ENCODE data around the gene DHRS7.
A peak's percentile ranks its signal among the peaks of the same experiment; 100 is the strongest.

Gene DHRS7

DNA sequence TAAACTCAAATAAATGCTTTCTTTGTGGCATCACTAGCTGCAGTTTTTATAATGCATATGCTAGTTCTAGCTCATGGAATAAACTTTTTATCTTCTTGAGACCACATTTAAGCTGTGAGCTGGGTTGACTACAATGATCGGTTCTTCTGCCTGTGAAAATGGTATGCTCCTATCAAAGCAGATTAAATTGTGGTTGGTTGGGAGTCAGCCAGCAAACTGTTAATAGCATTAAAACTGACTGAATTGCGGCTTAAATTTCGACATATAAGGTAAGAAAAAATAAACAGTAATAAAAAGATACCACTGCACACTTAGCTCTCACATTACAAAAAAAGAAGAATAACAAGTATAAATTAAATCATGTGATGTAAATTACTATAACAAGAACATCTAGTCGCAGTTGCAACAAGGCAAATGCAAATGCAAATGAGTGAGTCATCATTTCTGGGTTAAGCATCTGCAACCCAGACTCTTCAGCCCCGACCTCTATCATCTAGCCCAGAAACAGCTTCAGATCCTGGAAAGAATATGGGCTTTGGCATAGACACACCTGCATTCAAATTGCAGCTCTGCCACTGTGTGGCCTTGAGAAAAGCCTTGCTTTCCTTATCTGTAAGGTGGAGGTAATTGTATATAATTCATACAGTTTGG, 19.8 kb upstream of the DHRS7 start:
- DNase-seq, result no peak

DNA sequence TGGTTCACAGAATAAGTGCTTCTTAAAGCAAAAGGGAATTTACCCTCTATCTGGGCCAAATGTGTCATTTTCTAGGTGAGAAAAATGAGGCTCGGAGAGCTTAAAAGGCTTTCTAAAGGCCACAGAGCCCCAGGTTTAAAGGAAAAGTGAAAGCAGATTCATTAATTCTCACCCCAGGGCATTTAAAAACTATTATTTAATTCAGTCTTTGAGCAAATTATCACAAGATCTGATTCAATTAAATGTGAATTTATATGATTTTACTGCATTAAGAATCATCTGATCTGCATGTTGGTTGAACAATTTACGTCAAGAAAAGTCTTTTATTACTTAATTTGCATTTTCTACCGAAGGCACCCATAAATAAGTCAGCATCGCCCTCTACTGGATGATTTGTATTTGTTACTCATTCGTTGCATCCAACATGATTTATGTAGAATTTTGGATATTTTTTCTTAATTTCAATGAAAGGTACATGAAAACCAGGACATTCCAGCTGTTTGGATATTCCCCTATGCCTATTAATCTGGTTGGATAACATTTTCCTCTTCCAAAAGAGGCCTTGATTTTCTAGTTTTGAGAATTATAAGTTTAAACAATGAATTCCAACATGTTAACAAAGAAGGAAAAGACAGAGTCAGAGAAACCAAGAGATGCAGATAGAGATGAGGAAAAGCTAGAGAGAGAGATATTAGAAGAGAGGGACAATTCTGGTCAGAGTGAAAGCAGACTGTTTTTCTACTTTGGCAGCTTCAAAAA, 19.1 kb upstream of the DHRS7 start:
- peak; percentile 31 for DNase-seq

DNA sequence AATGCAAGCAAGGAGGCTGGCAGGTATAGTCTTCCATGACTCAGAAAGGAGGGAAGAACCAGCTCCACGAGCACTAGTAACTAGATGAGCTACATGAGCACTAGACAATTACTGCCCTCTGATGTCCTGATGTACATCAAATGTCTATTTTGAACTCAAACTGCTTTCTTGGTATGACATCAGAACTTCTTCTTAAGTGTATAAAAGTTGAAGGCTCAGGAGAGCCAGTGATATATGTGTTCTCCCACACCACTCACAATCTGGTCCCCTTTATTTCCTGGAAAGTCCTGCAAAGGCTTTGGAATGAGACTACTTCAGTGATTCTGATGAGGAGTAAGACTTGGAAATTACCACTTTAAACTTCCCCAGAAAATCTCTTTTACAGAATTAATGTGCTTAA, 18.5 kb upstream of the DHRS7 start:
- DNase-seq, result no peak

DNA sequence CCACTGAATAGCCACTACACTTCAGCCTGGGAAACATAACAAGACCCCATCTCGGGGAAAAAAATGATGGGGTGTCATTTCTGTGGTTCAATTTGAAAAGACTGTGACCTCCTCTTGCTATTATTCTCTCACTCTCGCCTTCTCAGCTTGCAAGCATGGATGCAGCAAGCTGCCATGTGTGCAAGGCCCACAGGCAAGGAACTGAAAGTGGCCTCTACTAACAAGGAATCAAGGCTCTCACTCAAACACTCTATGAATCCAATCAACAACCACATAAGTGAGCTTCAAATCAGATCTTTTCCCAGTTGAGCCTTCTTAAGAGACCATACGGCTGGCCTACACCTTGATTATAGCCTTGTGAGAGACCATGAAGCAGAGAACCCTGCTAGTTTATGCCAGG, 17.9 kb upstream of the DHRS7 start:
- DNase-seq, result no peak

DNA sequence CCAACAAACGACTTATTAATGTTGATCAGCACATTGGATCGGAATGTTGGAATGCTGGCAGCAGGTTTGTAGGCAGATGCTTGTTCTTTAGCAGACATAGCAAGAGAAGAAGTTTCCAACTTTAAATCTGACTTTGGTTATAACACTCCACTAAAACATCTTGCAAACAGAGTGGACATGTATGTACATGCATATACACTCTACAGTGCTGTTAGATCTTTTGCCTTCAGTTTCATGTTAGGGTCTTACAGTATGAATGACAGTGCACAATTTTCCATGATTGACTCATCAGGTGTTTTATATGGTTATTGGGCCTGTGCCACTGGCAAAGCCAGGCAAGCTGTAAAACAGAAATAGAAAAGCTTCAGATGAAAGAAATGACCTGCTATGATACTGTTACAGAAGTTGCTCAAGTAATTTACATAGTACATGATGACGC, 14.3 kb upstream of the DHRS7 start:
- DNase-seq, result no peak

DNA sequence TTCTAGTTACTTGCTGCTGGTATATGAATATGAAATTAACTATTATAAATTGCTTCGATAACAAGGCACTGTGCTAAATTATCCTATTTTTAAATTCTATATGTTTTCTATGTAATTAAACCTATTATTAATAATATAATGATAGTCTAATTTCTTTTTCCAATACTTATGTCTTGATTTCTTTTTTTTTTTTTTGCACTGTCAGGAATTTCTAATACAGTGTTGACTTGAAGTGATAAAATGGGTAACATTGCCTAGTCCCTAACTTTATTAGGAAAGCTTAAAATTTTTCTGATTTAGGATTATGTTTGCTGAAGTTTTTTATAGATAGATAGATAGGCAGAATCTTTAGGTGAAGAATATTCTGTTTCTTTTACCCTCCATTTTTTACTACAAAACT, 13.6 kb upstream of the DHRS7 start:
- no peak for DNase-seq

DNA sequence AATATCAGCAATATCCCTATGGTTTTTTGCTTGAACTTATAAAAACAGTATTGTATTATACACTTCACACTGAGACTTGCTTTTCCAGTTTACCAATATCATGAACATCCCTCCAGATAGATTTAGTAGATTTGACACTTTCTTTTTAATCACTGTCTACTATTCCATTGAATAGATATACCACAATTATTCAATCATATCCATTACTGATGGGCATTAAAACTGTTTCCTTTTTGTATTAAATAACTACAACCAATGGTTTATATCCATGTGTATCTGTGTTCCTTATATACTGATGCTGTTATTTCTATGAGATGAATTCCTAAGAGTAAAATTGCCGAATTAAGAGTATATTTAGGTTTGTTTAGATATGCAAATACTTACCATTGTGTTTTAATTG, 13.0 kb upstream of the DHRS7 start:
- DNase-seq, result no peak

DNA sequence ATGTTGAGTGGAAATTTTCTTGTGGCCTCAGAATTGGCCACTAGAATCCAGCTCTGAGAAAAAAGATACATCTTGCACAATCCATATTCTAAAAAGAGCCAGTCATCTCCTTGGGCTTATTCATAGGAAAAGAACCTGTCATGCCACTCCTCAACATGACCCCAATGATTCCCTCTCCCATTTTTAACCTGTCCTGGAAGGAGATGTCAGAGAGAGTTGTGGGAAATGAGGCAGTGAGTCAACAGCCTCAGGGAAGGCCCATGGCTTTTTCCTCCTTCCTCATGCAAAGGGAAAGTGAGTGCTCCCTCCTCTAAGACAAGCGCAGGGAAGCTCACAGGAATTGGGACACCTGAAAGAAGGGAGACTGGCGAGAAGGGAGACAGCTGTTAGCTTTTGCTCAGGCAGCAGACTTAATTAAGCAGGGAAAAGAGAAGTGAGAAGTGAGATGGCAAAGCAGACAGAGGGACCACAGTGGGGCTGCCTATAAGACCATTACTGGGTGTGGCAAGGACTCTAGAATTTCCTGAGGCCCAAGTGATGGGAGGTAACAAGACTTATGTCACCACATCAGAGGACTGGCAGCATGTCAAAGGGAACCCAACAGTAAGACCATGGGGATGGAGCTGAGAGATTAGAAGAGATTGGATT, 10.2 kb upstream of the DHRS7 start:
- DNase-seq, result no peak

DNA sequence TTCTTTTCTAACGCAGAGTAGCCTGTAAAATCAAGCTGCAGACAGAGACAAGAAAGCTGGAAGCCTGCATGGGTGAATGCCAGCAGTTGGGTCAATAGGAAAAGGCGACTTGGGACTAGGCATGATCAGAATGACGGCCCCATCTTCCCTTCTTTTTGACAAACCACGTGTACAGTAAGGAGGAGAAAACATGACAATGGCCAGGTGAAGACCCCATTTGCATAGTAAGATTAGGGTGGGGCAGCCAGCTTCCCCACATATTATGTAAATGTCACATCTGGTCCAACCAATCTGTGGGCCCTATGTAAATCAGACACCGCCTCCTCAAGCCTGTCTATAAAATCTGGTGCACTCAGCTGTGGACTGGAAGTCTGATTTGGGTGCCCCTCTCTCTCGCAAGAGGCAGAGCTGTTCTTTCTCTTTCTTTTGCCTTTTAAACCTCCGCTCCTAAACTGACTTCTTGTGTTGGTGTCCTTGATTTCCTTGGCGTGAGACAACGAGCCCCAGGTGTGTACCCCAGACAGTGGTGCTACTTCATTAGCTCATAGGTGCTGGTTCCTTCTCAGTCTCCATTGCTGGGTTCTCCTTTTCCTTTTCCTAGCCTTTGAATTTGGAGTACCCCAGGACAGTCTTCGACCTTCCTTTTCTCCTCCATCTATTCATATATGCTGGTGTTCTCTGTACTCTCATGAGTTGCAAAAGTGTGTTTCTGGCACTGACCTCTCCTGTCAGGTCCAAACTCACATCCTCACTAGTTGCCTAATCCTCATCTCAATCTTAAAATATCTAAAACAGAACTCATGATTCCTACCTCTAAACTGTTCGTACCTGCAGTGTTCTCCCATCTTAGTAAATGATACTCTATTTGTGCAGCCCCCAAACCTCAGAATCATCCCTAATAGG, 9.4 kb upstream of the DHRS7 start:
- no peak for DNase-seq

DNA sequence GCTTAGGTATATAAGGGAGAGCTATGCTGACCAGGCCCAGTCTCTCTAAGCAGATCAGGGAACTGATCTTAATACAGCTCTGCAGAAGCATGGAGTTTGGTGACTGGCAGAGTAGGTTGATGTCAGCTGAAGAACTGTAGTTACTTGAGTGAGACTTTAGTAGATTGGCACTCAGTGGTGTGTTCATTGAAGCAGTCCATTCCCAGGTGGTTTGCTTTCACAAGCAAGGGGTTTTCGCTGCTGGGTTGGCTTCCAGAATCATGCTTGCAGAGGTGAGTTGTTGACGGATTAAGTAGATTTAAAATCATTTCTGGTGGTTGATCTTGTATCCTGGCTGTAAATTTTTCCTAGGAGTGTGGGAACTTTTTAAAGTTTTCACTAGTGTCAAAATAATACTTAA, 6.5 kb upstream of the DHRS7 start:
- no peak for DNase-seq

DNA sequence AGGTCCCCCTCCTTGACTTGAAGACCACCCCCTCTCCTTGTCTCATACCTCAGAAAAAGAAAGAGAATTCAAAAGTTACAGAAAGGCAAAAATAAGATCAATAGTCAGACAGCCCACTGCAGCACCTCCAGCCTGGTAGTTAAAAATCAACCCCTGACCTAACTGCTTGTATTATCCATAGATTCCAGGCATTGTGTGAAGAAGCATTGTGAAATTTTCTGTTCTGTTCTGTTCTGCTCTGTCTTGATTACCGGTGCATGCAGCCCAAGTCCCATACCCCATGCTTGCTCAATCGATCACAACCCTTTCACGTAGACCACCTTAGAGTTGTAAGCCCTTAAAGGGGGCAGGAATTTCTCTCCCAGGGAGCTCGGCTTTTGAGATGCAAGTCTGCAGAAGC, 5.8 kb upstream of the DHRS7 start:
- DNase-seq, result no peak

DNA sequence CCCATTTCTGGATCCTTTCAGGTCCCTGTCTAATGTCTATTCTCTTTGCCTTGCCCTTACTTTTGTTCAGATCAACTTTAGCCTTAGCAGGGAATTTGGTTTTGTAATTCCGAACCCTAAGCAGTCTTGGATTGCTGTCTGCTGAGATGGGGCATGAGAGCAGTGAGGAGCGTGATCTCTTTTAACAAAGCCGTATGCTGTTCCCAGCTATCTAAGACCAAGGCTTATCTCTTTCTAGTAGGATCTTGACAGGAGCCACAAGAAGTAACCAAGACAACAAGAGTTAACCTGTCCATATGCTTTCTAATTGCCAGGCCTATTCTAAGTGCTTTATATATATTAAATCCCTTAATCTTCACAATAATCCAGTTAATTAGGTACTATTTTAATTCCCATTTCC, 4.5 kb upstream of the DHRS7 start:
- no peak for DNase-seq

DNA sequence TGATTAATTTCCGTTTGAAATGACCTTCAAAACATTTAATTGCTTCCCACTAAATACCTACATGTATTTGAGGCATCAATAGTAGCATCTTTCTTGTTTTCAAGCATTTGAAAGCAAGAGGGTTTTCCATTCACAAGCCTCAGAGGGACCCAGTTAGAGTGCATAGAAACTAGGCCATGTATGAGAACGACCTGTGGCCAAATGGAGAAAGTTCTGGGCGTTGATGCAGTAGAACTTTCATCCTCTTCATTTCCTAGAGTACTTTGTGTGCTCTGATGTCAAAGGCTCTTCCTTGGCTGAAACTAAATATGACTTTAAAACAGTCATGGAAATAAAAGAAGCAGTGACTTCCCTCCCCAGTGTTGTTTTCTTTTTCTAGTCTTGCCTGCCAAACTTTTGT, 944 bp upstream of the DHRS7 start:
- no peak for DNase-seq

DNA sequence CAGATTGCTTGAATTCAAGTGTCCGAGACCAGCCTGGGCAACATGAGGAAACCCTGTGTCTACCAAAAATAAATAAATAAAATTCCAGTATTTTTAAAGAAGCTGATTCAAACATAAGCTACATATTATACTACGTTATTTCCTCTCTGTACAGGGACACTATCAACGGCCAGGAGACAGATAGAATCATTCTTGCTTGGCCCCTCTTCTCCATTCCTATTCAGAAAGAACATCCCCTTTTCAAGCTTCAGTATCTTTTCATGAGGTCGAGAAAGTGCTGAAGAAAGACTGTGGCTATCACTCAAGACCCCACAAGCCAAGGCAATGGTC, 314 bp upstream of the DHRS7 start:
- DNase-seq, result no peak

DNA sequence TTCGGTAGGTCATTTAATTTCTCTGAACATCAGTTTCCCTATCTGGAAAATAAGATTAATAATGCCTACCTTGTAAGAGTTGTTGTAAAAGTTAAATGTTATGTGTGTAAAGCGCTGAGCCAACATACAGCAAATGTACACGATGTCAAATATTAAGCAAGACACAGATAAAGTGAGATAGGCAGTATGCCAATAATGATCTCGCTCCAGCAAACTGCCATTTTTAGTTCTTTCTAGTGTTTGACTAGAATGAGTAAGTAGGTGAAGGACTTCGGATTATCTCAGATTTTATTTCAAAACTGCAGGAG, 840 bp downstream of the DHRS7 start:
- no peak for DNase-seq

DNA sequence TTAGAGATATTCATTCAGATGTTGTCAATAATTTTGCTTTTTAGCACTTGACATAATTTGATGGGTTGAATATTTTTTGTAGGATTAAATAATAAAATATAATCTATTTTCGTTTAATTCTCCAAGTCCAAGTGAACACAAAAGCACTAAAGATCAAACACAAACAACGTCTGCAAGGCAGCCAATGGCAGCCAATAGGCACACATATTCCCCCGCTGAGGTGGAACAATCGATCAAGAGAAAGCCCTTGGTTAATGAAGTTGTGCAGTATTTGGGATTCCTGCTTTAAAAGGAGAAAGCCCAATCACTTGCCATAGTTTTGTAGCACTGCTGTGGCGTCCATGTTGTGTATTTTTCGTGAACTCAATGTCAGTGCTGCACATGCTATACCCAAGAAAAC, 1.5 kb downstream of the DHRS7 start:
- DNase-seq, result no peak

DNA sequence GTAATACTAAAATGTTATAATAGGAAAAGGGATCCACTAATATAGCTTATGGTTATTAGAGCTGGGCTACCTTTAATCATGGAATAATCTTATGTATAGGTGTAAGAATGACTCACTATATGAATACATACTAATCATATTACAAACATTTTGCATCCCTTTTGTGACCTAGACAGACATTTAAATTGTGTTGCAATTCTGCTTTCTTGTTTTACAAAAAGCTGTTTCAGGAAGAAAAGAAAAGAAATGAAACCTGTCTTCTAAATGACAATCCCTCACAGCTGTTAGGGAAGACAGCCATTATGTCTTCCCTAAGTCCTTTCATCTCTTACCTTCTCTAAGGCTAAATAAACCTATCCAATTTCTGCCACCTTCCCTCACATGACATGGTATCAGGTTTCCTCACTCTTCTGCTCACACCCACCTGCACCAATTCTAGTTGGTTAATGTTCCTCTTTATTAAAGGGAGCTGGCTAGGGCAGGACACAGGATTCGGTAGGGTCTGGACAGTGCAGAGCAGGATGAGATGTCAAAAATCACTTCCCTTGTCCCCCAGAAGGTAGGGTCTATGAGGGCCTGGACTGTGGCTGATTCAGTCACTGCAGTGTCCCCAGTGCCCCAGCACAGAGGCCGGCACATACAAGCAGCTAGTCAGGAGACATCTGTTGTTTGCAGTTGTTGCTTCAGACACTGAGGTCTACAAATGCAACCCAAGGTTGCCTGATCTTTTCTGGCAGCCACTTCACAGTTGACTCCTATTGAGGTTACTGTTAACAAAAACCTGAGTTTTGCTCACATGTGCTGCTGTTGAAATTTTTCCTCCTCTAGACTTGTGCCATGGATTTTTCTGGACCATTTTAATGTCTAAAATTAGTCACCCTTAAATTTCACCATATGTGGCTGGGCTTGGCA, 3.7 kb downstream of the DHRS7 start:
- DNase-seq, result no peak

DNA sequence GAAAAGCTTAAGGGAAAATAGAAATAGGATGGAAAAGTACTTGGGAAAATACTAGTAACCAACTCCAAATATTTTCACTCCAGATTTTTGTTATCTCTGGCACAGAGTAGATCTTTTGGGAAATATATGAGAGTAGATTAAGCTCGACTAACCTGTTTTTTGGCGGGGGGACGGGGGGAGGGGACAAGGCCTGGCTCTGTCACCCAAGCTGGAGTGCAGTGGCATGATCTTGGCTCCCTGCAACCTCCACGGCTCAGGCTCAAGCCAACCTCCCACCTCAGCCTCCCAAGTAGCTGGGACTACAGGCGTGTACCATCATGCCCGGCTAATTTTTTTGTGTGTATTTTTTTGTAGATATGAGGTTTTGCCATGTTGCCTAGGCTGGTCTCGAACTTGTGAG, 4.8 kb downstream of the DHRS7 start:
- DNase-seq, result no peak

DNA sequence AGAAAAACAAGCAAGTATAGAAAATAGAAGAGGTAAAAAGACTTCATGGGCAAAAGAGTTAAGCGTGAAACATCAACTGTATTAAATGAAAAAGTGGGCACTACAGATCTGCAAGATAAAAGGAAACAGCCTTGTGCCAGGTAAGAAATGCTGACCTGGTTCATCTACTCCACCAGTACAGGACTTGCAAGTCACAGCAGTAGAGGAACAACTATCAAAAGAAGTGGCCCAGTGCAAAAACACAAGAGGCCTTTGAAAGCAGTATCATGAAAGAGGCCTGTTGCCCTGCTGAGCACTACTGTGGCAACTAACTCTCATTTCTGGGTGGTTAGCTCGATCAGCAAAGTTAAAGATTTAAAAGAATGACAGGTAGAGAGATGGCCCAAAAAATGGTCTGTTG, 10.5 kb downstream of the DHRS7 start:
- DNase-seq, result no peak

DNA sequence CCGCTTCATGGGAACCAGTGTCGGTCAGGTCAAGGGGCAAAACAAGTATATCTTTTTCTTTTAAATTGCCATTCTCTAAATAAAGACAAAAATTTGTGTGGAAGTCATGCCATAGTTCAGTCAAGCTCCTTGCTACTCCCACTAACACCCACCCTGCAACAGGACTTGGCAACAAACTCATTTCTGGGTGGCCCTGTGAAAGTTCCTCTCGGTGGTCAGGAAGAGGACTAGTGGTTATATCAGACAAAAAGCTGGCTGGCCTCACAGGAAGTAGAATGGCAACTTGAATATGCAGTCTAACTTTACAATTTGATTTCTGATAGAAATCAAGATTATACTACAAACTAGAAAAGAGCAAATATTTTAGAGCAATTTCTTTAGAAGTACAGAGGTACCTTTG, 11.2 kb downstream of the DHRS7 start:
- DNase-seq, result no peak

DNA sequence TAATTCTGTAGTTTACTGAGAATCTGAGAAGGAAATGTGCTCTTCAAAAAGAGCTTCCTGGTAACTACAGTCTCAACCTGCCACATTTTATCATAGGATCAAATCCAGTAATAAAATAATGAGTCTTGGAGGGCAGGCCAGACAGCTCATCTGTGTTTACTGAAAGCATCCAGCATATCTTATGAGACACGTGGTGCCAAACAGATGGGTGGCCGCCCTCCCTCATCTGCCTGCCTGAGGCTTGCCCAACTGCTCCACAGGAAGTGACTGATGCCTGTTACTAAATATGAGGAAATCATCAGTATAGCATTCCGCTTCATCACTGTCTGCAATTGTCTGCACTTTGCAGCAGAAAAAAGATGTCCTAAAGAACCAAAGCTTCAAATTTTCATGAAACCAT, 13.5 kb downstream of the DHRS7 start:
- no peak for DNase-seq

DNA sequence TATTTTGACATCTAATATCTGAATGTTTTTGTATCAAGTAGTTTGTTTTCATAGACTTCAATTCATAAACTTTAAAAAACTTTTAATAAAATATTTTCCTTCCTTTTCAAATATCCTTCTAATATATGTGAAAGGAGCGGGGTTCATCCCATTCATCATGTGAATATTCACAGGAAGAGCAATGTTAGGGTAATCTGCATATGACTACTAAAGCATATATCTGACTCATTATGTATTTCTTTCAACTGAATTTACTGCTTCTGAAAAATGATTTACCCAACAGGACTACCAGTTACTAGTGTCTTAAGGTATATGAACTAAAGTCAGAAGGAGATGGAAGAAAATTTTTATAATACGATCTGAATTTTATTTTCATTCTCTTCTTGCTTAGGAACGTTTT, 30.5 kb downstream of the DHRS7 start:
- no peak for DNase-seq

DNA sequence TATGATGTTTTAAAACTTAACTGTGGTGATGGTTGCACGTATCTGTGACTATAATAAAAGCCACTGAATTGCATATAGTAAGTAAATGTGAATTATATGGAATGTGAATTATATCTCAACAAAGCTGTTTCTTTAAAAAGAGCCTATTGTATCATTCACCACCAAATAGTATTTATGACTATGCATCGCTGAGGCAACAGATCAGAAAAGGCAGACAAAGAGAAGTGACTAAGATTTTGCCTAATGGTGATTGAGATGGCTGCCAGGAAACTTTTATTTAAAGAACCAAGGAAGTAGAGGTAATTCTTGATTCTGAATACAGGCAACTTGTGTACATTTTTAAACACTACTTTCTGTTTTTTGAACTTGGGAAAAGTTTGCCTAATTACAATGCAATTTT, 31.7 kb downstream of the DHRS7 start:
- no peak for DNase-seq
